ENCODE data around the gene SLC14A1.

Gene SLC14A1

GRCh38 chr18:45785134-45785533 is 61.2 kb downstream of the SLC14A1 start:
- no peak for DNase-seq (ENCODE audit: low read depth)
- H3K4me3 ChIP-seq (ENCODE audit: low read depth, low read length): no peak overlapping the region
- TF ChIP-seq CTCF (IDR thresholded peaks at IDR 0.05; ENCODE audit: control insufficient read depth, extremely low read depth, insufficient read depth): no peak

- TF ChIP-seq CTCF (IDR thresholded peaks at IDR 0.05; ENCODE audit: control insufficient read depth, extremely low read depth, insufficient read depth): no peak
- H3K4me3 ChIP-seq (ENCODE audit: low read depth, low read length): no peak overlapping the region
- no peak for DNase-seq (ENCODE audit: low read depth)
Measured at GRCh38 chr18:45786941-45787340, 63.0 kb downstream of the SLC14A1 start.

- TF ChIP-seq CTCF (IDR thresholded peaks at IDR 0.05; ENCODE audit: control insufficient read depth, extremely low read depth, insufficient read depth): no peak
- no peak for DNase-seq (ENCODE audit: low read depth)
- H3K4me3 ChIP-seq (ENCODE audit: low read depth, low read length): no peak overlapping the region
Measured at GRCh38 chr18:45787346-45787745, 63.4 kb downstream of the SLC14A1 start.

- no peak overlapping the region for H3K4me3 ChIP-seq (ENCODE audit: low read depth, low read length)
- TF ChIP-seq CTCF (IDR thresholded peaks at IDR 0.05; ENCODE audit: control insufficient read depth, extremely low read depth, insufficient read depth): no peak
- no peak for DNase-seq (ENCODE audit: low read depth)
Measured at GRCh38 chr18:45788861-45789260, 64.9 kb downstream of the SLC14A1 start.

GRCh38 chr18:45792506-45793263 is 68.7 kb downstream of the SLC14A1 start:
- TF ChIP-seq CTCF (IDR thresholded peaks at IDR 0.05; ENCODE audit: control insufficient read depth, extremely low read depth, insufficient read depth): no peak
- no peak for DNase-seq (ENCODE audit: low read depth)
- H3K4me3 ChIP-seq (ENCODE audit: low read depth, low read length): no peak overlapping the region

- H3K4me3 ChIP-seq (ENCODE audit: low read depth, low read length): no peak overlapping the region
Measured at GRCh38 chr18:45793264-45793965, 69.4 kb downstream of the SLC14A1 start.

More at GRCh38 chr18:45793264-45793965, 69.4 kb downstream of the SLC14A1 start:
- no peak for TF ChIP-seq CTCF (IDR thresholded peaks at IDR 0.05; ENCODE audit: control insufficient read depth, extremely low read depth, insufficient read depth)
- no peak for DNase-seq (ENCODE audit: low read depth)

All from LNCaP clone FGC (cell line).